Adrenal gland (tissue), 5 donors: Measurements from ENCODE around the gene NRK.

Experiments
- POLR2A ChIP-seq, 2 donors: fragments of 450-650 bp; IDR thresholded peaks; one replicate each; pipeline ENCODE4 v1.6.1; 2017; ENCODE audit warnings: antibody characterized with exemption in 2 of 2, mild to moderate bottlenecking in 2 of 2, moderate library complexity in 1 of 2
- TF ChIP-seq, protein P1 (sequence below), 6 experiments: fragments of 450-650 bp in 4 of 6; fragments of 200-600 bp in 2 of 6; sonication (generic) in 1 of 6; IDR thresholded peaks; 1 replicate in 5 of 6; 2 replicates in 1 of 6; pipeline versions ENCODE4 v1.5.1 to v1.8.0; 2016 to 2021; ENCODE audit warnings: antibody characterized with exemption in 6 of 6, mild to moderate bottlenecking in 2 of 6, moderate library complexity in 1 of 6
- donor health status: DM: no; HTN: no; CAD: no.

GRCh38 chrX:105823092-105823455 lies 735 bp downstream of the NRK start:
- TF ChIP-seq, protein P1, sequence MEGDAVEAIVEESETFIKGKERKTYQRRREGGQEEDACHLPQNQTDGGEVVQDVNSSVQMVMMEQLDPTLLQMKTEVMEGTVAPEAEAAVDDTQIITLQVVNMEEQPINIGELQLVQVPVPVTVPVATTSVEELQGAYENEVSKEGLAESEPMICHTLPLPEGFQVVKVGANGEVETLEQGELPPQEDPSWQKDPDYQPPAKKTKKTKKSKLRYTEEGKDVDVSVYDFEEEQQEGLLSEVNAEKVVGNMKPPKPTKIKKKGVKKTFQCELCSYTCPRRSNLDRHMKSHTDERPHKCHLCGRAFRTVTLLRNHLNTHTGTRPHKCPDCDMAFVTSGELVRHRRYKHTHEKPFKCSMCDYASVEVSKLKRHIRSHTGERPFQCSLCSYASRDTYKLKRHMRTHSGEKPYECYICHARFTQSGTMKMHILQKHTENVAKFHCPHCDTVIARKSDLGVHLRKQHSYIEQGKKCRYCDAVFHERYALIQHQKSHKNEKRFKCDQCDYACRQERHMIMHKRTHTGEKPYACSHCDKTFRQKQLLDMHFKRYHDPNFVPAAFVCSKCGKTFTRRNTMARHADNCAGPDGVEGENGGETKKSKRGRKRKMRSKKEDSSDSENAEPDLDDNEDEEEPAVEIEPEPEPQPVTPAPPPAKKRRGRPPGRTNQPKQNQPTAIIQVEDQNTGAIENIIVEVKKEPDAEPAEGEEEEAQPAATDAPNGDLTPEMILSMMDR (IDR thresholded peaks at IDR 0.05): no peak
- TF ChIP-seq POLR2A (IDR thresholded peaks at IDR 0.05): peak in 1 of 2 donors; percentile 7
